HG02588 (cell line): ENCODE data around the gene SHC4.
"Not testable (repeated sequence)": the region's sequence is repeated elsewhere in the genome, so short reads cannot be mapped to it uniquely, and the experiment has no call there.

Source experiments
- ATAC-seq: cut with Tn5 transposase; IDR thresholded peaks from one replicate; pipeline ENCODE4 v1.9.1; 2021; ENCODE audit warnings: mild to moderate bottlenecking, moderate library complexity; ENCODE audit not compliant: unreplicated experiment

The SHC4 gene

GRCh38 chr15:48963524-48964113, at the start of gene SHC4:
SHC4 (minus strand) TSS chr15:48963919; CDS start chr15:48963015, 904 bp downstream.
- ATAC-seq, result no peak

GRCh38 chr15:48999314-48999713, 35.6 kb upstream of the SHC4 start:
- no peak for ATAC-seq

- ATAC-seq, result no peak
These were observed 32.6 kb upstream of the SHC4 start for GRCh38 chr15:48996276-48996675.

DNA sequence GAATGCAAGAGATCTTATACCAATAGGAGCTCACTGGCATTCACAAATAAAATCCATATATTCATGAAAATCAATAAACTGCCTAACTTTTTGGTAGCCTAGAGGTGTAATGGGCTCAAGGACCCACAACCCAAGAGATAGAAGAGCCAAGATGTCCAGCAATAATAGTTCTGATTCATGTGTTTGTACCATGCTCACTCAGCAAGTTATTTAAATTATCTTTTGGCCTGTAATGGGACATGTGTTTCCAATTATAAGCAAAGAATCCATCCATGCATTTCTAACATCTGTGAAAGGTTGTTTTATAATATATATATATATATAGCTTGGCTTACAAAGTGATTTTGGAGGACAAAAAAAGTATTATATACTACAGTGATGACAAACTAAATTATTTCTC, 29.7 kb upstream of the SHC4 start:
- no peak for ATAC-seq

DNA sequence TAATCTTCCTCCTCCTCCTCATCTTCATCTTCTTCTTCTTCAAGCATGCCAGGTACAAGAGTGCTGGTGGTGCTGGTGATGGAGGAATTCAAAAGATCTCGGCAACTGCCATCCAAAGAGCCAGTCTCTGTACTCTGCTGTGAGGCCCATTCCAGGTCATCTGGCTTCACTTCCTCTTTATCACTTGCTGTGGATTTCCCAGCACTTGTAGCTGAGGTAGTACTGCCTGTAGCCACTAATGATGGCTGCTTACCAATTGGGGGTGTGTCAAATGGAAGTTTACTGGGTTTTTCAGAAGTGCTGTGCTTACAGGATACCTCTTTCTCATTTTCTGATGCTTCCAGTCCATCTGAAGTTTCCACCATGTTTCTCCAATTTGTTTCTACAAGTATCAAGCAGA, 28.8 kb upstream of the SHC4 start:
- ATAC-seq, result peak; percentile 95

GRCh38 chr15:48992096-48992495, 28.4 kb upstream of the SHC4 start:
- ATAC-seq, result no peak

GRCh38 chr15:48989170-48989569, 25.5 kb upstream of the SHC4 start:
- ATAC-seq, result no peak

- ATAC-seq, result no peak
These were observed 23.4 kb upstream of the SHC4 start for GRCh38 chr15:48987142-48987541.

GRCh38 chr15:48986240-48986639, 22.5 kb upstream of the SHC4 start:
- no peak for ATAC-seq

DNA sequence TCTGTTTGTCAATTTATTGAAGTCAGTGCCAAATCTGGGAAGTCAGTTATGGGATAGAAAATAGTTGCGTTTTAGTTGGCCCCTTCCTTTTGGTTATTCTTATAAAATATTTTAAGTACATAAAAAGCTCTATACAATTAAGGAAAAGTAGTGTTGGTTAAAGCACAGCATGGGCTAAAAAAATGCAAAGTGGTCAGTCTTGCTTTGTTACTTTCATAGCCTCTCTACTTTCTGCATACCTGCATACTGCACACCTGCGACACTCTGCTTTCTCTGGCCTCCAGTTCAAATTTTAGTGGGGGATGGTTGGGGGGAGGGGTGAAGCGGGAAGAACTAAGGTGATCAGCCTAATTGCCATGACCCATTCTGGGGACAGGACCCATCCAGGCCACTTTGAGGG, 21.8 kb upstream of the SHC4 start:
- no peak for ATAC-seq

GRCh38 chr15:48984811-48985352, 21.2 kb upstream of the SHC4 start:
- no peak for ATAC-seq

DNA sequence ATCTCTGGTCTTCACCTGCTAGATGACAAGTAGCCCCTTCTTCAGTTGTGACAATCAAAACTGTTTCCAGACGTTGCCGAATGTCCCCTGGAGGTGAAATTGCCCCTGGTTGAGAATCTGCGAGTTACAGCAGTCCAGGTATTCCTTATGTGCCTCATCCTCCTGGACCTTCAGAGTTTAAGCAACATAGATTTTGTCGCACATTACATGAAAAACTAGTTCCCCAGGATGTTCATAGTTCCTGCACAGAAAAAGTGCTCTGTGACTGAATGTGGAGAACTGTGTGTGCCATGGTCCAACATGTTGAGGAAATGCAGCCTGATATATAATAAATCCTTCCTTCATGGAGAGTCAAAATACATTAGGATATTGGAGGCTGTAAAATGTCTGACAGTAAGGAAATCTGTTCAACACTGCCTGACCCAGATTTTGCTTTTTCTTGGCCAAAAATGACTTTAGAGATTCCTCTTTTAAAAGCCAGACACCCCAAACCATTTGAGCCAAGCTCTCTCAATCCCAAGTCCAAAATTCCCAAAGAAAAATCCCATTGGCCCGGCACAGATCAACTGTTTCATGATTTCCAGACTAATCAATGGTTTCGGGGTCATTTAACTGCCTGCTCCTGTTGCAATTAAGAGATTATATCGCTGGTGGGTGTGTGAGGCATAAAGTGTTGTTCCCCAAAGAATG, 20.4 kb upstream of the SHC4 start:
- no peak for ATAC-seq

DNA sequence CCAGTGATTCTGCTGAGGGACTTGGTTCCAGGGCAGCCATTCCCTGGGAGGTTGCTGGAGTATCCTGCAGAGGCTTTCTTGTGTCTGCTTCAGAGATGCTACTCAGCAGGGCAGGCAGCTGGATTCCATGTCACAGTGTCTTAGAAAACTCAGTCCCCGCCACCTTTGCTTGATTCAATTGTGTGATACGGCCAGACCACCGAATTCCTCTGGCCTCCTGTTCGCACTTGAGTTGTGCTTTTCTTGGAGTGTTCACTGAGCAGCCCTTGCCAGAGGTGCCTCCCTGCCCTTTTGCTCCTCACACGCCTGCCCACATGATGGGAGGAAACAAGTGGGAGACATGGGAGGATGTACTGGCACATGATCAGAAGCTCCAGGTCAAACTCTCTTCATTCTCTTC, 19.6 kb upstream of the SHC4 start:
- ATAC-seq, result no peak

DNA sequence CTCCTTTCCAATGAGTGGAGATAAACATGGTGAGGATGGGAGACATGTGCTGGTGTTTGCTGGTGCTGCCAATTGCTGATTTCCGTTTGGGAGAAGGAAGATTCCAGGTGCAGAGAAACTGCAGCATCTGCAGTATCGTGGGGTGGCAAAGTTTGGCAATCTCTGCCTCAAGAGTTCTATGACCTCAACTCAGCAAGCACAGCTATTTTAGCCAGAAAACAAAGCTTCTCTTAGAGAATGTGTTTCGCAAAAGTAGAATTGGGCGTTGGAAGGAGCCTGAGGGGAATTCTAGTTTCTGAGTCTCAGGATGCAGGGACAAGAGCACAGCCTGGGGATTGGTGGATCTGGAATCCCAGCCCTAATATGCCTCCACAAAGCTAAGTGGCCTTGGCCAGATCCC, 18.2 kb upstream of the SHC4 start:
- ATAC-seq, result no peak

DNA sequence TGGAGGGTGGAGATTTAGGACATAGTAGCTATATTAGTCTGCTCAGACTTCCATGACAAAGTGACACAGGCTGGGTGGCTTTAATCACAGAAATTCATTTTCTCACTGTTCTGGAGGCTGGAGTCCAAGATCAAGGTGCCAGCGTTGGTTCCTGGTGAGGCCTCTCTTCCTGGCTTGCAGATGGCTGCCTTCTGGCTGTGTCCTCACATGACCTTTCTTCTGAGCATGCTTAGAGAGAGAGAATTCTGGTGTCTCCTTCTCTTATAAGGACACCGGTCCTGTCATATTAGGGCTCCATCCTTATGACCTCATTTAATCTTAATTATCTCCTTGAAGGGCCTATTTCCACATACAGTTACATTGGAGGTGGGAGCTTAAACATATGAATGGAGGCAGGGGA, 14.9 kb upstream of the SHC4 start:
- no peak for ATAC-seq

- ATAC-seq, result no peak
These were observed 12.8 kb upstream of the SHC4 start for GRCh38 chr15:48976444-48977088.

DNA sequence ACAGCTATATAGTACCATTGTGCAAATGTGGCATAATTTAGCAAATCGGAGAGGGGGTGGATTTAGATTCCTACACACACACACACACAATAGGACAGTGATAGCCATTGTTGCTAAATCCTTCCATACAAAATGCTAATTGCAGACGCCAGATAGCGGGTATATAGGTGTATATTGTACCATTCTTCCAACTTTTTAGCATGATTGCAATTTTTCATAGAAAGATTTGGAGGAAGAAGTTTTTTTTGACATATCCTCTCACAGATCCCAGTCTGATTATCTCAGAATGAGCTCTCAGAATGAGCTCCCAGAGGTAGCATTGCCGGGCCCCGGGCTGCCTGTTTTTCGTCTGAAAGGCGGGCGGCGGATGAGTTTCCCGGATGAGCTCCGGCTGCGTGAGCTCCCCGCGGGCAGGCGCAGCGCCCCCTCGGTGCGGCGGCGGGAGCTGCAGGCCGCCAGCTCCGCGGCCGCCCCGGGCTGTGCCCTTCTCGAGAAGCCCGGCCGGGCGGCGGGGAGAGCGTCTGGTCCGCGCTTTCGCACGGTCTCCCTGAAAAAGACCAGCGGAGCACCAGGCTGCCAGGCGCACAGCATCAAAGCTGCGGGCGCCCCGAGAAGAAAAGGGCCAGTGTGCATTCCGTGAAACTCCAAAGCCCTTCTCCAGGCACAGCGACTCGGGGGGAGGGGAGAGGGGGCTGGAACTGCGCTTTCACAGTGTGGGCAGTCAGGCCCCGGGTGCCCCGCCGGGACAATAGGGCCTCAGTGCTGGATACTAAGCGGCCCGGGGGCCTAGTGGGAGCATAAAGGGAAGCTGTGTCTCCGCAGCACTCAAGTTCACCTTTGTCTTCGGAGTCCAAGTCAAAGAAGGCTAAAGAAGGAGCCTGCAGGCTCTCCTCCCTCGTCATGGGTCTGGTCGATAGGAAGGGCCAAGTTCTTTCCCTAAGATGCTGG, 12.0 kb upstream of the SHC4 start:
- ATAC-seq, result peak; percentile 98

- ATAC-seq, result no peak
These were observed 11.2 kb upstream of the SHC4 start for GRCh38 chr15:48974882-48975281.

DNA sequence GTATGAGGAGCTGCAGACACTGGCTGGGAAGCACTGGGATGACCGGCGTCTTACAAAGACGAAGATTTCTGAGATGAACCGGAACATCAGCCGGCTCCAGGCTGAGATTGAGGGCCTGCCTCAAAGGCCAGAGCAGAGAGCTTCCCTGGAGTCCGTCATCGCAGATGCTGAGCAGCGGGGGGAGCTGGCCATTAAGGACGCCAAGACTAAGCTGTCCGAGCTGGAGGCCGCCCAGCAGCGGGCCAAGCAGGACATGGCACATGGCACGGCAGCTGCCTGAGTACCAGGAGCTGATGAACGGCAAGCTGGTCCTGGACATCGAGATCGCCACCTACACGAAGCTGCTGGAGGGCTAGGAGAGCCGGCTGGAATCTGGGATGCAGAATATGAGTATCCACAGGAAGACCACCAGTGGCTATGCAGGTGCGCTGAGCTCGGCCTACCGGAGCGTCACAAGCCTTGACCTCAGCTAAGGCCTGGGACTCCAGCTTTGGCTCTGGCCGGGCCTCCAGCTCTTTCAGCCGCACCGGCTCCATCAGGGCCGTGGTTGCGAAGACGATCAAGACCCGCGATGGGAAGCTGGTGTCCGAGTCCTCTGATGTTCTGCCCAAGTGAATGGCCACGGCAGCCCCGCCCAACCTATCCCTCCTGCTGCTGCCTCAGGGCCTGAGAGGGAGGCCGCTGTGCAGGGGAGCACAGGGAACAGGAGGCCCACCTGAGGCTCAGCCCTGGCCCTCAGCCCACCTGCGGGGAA, 9.2 kb upstream of the SHC4 start:
- ATAC-seq, result no peak

GRCh38 chr15:48970926-48971325, 7.2 kb upstream of the SHC4 start:
- ATAC-seq, result not testable (repeated sequence)
